Neural cell (in vitro differentiated cells): Measurements from ENCODE around the gene GGCT. TPM values are rescaled to one million over a fixed set of nuclear protein-coding genes. Genes with fewer than 3 reads are reported as not detected.

Source experiments
- H2AFZ ChIP-seq: fragments of 200-600, 300-800 bp; sonication (generic), shearing (Covaris generic); 2 replicates; pipeline ENCODE4 v1.6.0; 2014; ENCODE audit warnings: low read depth, mild to moderate bottlenecking, antibody characterized with exemption, low read length, moderate library complexity
- H3F3A ChIP-seq: fragments of 200-600 bp; shearing (Covaris generic); 2 replicates; pipeline ENCODE4 v1.6.1; 2016; ENCODE audit warnings: mild to moderate bottlenecking, moderate library complexity, mixed read lengths, antibody characterized with exemption, low read length; ENCODE audit not compliant: insufficient read depth, poor library complexity, severe bottlenecking
- H3K27ac ChIP-seq: fragments of 200-600, 300-800 bp; sonication (generic), shearing (Covaris generic); 2 replicates; pipeline ENCODE4 v1.5.1; 2014; ENCODE audit warnings: mild to moderate bottlenecking, low read length, moderate library complexity
- H3K27me3 ChIP-seq: fragments of 300-800, 200-600 bp; sonication (generic), shearing (Covaris generic); 2 replicates; pipeline ENCODE4 v1.6.0; 2014; ENCODE audit warnings: mild to moderate bottlenecking, low read depth, low read length, moderate library complexity; ENCODE audit not compliant: insufficient read depth
- H3K36me3 ChIP-seq: fragments of 300-800, 200-600 bp; sonication (generic), shearing (Covaris generic); 2 replicates; pipeline ENCODE4 v1.5.1; 2014; ENCODE audit warnings: mild to moderate bottlenecking, antibody characterized with exemption, low read length, moderate library complexity; ENCODE audit not compliant: insufficient read depth
- H3K4me2 ChIP-seq: fragments of 300-800, 200-600 bp; sonication (generic), shearing (Covaris generic); 2 replicates; pipeline ENCODE4 v1.6.0; 2014; ENCODE audit warnings: mild to moderate bottlenecking, low read length
- H3K4me3 ChIP-seq: fragments of 300-800, 200-600 bp; sonication (generic), shearing (Covaris generic); 2 replicates; pipeline ENCODE4 v1.5.1; 2014; ENCODE audit warnings: mild to moderate bottlenecking, low read length, moderate library complexity
- H3K79me2 ChIP-seq: fragments of 200-600 bp; shearing (Covaris generic); replicated peaks from 2 replicates; pipeline ENCODE4 v1.6.0; 2014; ENCODE audit warnings: mild to moderate bottlenecking, low read length, moderate library complexity; ENCODE audit not compliant: insufficient read depth
- H3K9ac ChIP-seq: fragments of 300-800, 200-600 bp; sonication (generic), shearing (Covaris generic); 2 replicates; pipeline ENCODE4 v1.6.1; 2016; ENCODE audit warnings: mild to moderate bottlenecking, low read length, mixed read lengths
- H3K9me2 ChIP-seq: fragments of 200-600 bp; shearing (Covaris generic); 2 replicates; pipeline ENCODE4 v1.6.1; 2016; ENCODE audit warnings: mild to moderate bottlenecking, low read length, mixed read lengths; ENCODE audit not compliant: insufficient read depth
- H3K9me3 ChIP-seq: fragments of 200-600, 300-800 bp; sonication (generic), shearing (Covaris generic); 2 replicates; pipeline ENCODE4 v1.6.1; 2016; ENCODE audit warnings: mild to moderate bottlenecking, mixed run types, low read length, moderate library complexity, mixed read lengths
- H4K20me1 ChIP-seq: fragments of 200-600 bp; shearing (Covaris generic); 2 replicates; pipeline ENCODE4 v1.6.1; 2016; ENCODE audit warnings: mild to moderate bottlenecking, mixed run types; ENCODE audit not compliant: insufficient read depth
- EP300 ChIP-seq: fragments of 450-650 bp; conservative IDR thresholded peaks from 2 replicates; pipeline ENCODE4 v1.6.1; 2014; ENCODE audit warnings: antibody characterized with exemption, mild to moderate bottlenecking, moderate library complexity; ENCODE audit not compliant: poor library complexity, severe bottlenecking
- EZH2 ChIP-seq: fragments of 200-600, 300-800 bp; shearing (Covaris generic), sonication (generic); IDR thresholded peaks from 2 replicates; pipeline ENCODE4 v1.6.1; 2014; ENCODE audit warnings: antibody characterized with exemption, low read length, borderline replicate concordance, mild to moderate bottlenecking; ENCODE audit not compliant: insufficient read depth, poor library complexity, severe bottlenecking
- MXI1 ChIP-seq: fragments of 450-650 bp; conservative IDR thresholded peaks from 2 replicates; pipeline ENCODE4 v1.6.1; 2014; ENCODE audit warnings: antibody characterized with exemption, mild to moderate bottlenecking; ENCODE audit not compliant: poor library complexity, severe bottlenecking
- POLR2AphosphoS5 ChIP-seq: IDR thresholded peaks from 2 replicates; pipeline ENCODE4 v1.6.1; 2012
- RAD21 ChIP-seq: fragments of 450-650 bp; conservative IDR thresholded peaks from 2 replicates; pipeline ENCODE4 v1.6.1; 2014; ENCODE audit warnings: antibody characterized with exemption, mild to moderate bottlenecking, moderate library complexity
- SMC3 ChIP-seq: fragments of 450-650 bp; conservative IDR thresholded peaks from 2 replicates; pipeline ENCODE4 v1.6.1; 2014; ENCODE audit warnings: antibody characterized with exemption, mild to moderate bottlenecking, moderate library complexity; ENCODE audit not compliant: poor library complexity
- TAF1 ChIP-seq: IDR thresholded peaks from 2 replicates; pipeline ENCODE4 v1.6.1; 2012; ENCODE audit warnings: low read depth
- polyA plus RNA-seq: library from polyadenylated mRNA; depleted of rRNA; stranded (reverse); fragments of >200 nt; gene quantifications from 2 replicates; pipeline ENCODE4 v1.2.3, GENCODE V29; 2014
- TF ChIP-seq, protein P1 (sequence below): IDR thresholded peaks from 2 replicates; pipeline ENCODE4 v1.6.1; 2012; ENCODE audit warnings: borderline replicate concordance
- TF ChIP-seq, protein P2 (sequence below): fragments of 450-650 bp; IDR thresholded peaks from 2 replicates; pipeline ENCODE4 v1.5.1; 2014; ENCODE audit warnings: antibody characterized with exemption, mild to moderate bottlenecking, moderate library complexity; ENCODE audit not compliant: poor library complexity, severe bottlenecking

The GGCT gene
- polyA plus RNA-seq, 1 donor from 2014 or later, result 39.8 TPM

DNA sequence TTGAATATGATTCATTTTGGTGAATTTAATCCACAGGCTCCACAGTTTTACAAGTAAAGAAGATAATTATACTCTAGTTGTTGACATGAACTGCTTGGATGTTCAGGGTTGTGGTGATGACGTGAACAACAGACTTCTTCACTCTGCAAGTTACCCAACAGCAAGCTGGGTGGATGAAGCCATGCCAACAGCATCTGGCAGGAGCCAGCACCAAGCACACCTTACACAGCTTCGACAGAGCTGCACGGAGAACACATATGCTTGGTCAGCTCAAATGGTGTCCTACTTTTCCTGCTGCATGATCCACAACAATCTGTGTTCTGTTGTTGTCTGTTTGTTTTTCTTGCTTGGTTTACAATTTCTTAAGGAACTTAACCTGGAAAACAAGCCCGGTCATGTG, 35.8 kb downstream of the GGCT start:
- Histone ChIP-seq H3K79me2 (no peaks in the 10 kb centered on the region), H3K36me3 (no peaks in the 10 kb centered on the region), H3K9ac (no peak overlapping the region), H3K4me3 (no peak overlapping the region), H3F3A (no peaks in the 10 kb centered on the region), H3K9me3 (no peaks in the 10 kb centered on the region), H4K20me1 (no peaks in the 10 kb centered on the region), H3K27ac (no peak overlapping the region), H3K9me2 (no peaks in the 10 kb centered on the region), H2AFZ (no peak overlapping the region), H3K4me2 (no peak overlapping the region), H3K27me3 (no peaks in the 10 kb centered on the region)
- no peak for TF ChIP-seq EZH2
- TF ChIP-seq POLR2AphosphoS5, result no peak
- no peak for TF ChIP-seq MXI1
- no peak for TF ChIP-seq SMC3

DNA sequence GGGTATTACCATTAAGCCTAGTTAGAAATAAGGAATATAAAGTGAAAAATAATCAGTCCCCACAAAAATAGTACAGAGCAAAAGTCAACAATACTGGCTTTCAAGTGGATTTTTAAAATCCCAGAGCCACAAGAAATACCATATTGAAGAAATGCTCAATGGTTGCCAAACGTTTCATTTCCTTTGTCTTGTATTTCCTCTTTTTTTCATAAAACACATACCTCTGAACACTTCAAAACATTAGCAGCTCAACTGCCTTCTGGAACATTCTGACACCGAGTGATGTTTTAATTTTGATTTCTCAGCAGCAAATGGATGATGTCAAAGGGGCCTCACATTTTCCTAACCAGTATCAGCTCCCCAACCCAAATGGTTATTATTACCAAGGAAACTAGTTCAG, 36.6 kb downstream of the GGCT start:
- Histone ChIP-seq H3K4me2 (no peak overlapping the region), H3K36me3 (no peaks in the 10 kb centered on the region), H3K79me2 (no peaks in the 10 kb centered on the region), H3K9me2 (no peaks in the 10 kb centered on the region), H3K4me3 (no peak overlapping the region), H3K9ac (no peak overlapping the region), H4K20me1 (no peaks in the 10 kb centered on the region), H3K9me3 (no peaks in the 10 kb centered on the region), H3K27ac (no peak overlapping the region), H2AFZ (no peak overlapping the region), H3K27me3 (no peaks in the 10 kb centered on the region), H3F3A (no peaks in the 10 kb centered on the region)
- no peak for TF ChIP-seq POLR2AphosphoS5
- TF ChIP-seq TAF1, result no peak
- TF ChIP-seq, protein P1, sequence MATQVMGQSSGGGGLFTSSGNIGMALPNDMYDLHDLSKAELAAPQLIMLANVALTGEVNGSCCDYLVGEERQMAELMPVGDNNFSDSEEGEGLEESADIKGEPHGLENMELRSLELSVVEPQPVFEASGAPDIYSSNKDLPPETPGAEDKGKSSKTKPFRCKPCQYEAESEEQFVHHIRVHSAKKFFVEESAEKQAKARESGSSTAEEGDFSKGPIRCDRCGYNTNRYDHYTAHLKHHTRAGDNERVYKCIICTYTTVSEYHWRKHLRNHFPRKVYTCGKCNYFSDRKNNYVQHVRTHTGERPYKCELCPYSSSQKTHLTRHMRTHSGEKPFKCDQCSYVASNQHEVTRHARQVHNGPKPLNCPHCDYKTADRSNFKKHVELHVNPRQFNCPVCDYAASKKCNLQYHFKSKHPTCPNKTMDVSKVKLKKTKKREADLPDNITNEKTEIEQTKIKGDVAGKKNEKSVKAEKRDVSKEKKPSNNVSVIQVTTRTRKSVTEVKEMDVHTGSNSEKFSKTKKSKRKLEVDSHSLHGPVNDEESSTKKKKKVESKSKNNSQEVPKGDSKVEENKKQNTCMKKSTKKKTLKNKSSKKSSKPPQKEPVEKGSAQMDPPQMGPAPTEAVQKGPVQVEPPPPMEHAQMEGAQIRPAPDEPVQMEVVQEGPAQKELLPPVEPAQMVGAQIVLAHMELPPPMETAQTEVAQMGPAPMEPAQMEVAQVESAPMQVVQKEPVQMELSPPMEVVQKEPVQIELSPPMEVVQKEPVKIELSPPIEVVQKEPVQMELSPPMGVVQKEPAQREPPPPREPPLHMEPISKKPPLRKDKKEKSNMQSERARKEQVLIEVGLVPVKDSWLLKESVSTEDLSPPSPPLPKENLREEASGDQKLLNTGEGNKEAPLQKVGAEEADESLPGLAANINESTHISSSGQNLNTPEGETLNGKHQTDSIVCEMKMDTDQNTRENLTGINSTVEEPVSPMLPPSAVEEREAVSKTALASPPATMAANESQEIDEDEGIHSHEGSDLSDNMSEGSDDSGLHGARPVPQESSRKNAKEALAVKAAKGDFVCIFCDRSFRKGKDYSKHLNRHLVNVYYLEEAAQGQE, result no peak
- TF ChIP-seq RAD21, result no peak
- TF ChIP-seq SMC3, result no peak
- TF ChIP-seq, protein P2, sequence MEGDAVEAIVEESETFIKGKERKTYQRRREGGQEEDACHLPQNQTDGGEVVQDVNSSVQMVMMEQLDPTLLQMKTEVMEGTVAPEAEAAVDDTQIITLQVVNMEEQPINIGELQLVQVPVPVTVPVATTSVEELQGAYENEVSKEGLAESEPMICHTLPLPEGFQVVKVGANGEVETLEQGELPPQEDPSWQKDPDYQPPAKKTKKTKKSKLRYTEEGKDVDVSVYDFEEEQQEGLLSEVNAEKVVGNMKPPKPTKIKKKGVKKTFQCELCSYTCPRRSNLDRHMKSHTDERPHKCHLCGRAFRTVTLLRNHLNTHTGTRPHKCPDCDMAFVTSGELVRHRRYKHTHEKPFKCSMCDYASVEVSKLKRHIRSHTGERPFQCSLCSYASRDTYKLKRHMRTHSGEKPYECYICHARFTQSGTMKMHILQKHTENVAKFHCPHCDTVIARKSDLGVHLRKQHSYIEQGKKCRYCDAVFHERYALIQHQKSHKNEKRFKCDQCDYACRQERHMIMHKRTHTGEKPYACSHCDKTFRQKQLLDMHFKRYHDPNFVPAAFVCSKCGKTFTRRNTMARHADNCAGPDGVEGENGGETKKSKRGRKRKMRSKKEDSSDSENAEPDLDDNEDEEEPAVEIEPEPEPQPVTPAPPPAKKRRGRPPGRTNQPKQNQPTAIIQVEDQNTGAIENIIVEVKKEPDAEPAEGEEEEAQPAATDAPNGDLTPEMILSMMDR, result no peak
- no peak for TF ChIP-seq EZH2
- no peak for TF ChIP-seq MXI1
- no peak for TF ChIP-seq EP300

DNA sequence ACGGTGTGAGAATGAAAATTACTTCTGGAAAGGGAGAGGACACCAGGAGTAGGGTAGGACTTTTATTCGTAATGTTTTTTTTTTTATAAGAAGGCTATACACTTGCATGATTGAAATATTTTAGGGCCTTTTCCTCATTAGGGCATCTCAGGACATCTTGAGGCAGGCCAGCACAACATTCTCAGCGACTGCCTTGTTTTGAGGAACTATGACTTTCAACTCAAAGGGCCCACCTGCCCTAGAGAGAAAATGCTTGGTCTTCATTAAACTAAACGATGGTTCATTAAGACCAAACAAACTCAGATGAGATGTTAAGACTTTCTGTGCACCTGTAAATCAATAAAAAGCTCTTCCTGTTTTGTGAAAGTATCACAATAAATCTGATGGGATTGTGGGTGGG, 37.4 kb downstream of the GGCT start:
- no peaks in the 10 kb centered on the region for H3F3A ChIP-seq
- no peaks in the 10 kb centered on the region for H3K9me2 ChIP-seq
- TF ChIP-seq EP300 (no peak), POLR2AphosphoS5 (no peak), RAD21 (no peak), EZH2 (no peak), MXI1 (no peak), SMC3 (no peak)
- TF ChIP-seq, protein P1, result no peak
- TF ChIP-seq, protein P2, result no peak
- H3K36me3 ChIP-seq, result no peaks in the 10 kb centered on the region
- no peak overlapping the region for H3K27ac ChIP-seq
- no peak overlapping the region for H3K4me2 ChIP-seq
- H3K27me3 ChIP-seq, result no peaks in the 10 kb centered on the region
- H4K20me1 ChIP-seq, result no peaks in the 10 kb centered on the region
- H3K9ac ChIP-seq, result no peak overlapping the region
- no peaks in the 10 kb centered on the region for H3K79me2 ChIP-seq
- no peaks in the 10 kb centered on the region for H3K9me3 ChIP-seq
- no peak overlapping the region for H3K4me3 ChIP-seq
- no peak overlapping the region for H2AFZ ChIP-seq
